H7 (cell line): Measurements from ENCODE around the gene HESX1. TPM values are rescaled to one million over a fixed set of nuclear protein-coding genes. Genes with fewer than 3 reads are reported as not detected.
A peak's percentile ranks its signal among the peaks of the same experiment; 100 is the strongest.

ENCODE experiments used
- DNase-seq: peaks from one replicate; pipeline ENCODE4 v3.0.0; 2012
- H3K27me3 ChIP-seq: 2 replicates; pipeline ENCODE4 v1.6.0; 2011; ENCODE audit warnings: mild to moderate bottlenecking, low read length; ENCODE audit not compliant: control insufficient read depth, insufficient read depth
- H3K36me3 ChIP-seq: replicated peaks from 2 replicates; pipeline ENCODE4 v1.5.1; 2011; ENCODE audit warnings: low read length; ENCODE audit not compliant: control insufficient read depth, insufficient read depth
- H3K4me3 ChIP-seq: 2 replicates; pipeline ENCODE4 v1.5.1; 2011; ENCODE audit warnings: low read depth, mild to moderate bottlenecking, control low read depth, low read length, moderate library complexity; ENCODE audit not compliant: insufficient read depth
- total RNA-seq: library from RNA; depleted of rRNA; stranded (reverse); fragments of >200 nt; shearing (Covaris generic); gene quantifications from 2 replicates; pipeline ENCODE4 v1.2.3, GENCODE V29; 2014

Gene HESX1
- total RNA-seq, 1 experiment from 2014 or later = 1.9 TPM

DNA sequence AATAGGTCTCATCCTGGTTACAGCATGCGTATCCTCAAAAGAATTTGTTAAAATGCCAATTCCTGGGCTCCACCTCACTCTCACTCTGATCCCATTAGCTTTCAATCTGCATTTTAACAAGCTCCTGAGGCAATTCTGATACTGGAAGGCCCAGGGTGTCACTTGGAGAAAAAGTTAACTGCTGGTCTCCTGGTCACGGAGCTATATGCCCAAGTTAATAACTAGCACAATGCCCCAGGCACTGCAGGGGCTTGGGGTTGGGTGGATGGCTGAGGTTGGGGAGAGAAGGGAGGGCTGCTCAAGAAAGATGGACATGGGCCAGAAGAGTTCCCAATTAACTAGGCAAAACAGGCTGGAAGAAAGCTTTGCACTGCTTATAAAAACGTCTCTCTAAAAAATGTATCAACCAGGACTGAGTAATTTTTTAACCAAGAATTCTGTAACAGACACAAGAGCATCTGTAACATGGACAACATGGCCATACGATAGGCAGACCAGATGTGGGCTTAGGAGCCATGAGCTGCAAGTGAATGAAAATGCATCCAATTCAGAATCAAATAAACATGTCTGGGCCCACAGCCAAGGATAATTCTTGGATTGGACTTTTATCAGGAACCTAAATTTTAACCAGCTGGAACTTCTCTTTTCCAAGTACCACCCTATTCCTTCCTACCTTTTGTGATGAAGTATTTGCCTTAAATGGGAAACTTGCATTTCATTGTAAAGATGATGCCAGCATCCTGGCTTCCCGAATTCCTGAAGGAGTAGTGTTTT, 38.8 kb downstream of the HESX1 start:
- H3K36me3 ChIP-seq = no peaks in the 10 kb centered on the region
- peaks cover 8% of the 10 kb centered on the region; the same call in 1 of the 2 replicates for H3K27me3 ChIP-seq
- no peak overlapping the region for H3K4me3 ChIP-seq
- DNase-seq = no peak

DNA sequence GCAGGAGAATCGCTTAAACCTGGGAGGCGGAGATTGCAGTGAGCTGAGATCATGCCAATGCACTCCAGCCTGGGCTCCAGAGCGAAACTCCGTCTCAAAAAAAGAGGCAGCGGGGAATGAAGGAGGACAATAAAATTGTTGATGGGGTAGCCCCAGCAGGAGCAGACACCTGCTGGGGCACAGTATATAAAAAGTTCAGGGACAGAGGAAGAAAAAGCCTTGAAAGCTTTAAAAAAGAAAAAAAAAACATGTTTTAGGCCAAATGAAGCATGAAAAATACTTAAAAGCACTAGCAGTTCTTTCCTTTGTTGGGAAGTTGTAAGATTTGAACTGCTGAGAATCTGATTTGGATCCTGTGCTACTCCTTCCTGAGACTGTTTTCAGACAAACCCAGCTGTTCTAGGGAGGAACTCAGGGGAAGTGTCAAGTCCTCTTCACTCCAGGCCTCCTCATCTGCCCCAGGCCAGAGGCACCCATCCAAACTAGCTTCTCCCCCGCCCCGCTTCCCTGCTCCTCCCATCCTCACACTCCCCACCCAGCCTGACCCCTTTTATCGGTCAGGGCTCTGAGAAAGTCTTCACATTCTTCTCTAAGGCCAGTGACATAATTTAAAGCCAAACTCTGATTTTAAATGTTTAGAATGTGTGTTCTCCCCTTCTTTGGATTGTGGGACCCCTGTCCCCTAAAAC, 39.6 kb downstream of the HESX1 start:
- Histone ChIP-seq H3K4me3 (no peak overlapping the region), H3K36me3 (no peaks in the 10 kb centered on the region), H3K27me3 (peaks cover 8% of the 10 kb centered on the region; the same call in 1 of the 2 replicates)
- peak; percentile 49 for DNase-seq

DNA sequence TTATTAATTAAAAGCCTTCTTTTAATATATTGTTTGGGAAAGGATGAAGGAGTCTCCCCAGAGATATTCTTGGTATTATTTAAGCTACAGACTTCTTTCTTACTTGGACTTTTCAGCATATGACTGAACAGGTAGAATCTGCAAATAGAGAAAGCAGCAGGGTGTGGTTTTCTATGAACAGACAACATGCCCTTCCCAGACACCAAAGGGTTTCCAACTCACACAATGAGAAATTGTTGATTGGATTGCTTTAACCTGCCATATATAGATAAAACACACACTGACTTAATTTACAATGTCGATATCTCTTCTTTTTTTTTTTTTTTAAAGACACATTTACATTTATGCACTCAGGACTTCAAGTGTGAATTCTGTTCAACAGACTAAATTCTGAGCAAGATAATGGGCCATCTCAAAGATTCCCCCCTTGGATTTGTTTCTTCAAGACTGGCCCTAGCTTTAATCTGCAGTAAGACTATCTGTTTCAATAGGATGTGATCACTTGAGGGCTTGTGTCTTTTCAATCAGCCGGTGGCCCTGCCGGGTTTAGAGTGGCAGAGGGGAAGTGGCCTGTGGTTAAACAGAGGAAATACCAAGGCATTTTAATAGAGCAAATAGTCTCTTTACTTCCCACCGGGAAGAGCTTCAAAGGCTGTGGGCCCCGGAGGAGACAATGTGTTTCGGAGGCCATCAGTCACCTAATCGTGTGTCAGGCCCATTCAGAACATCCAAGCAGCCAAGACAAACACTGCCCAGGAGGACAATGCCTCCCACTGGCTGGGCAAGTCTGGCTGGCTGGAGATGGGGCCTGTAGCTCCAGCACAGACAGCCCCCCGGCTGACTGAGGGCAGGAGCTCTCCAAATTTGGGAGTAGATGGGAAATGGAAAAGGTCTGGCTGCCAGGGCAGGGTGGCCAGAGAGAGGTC, 40.7 kb downstream of the HESX1 start:
- Histone ChIP-seq H3K4me3 (no peak overlapping the region), H3K27me3 (peaks cover 4% of the 10 kb centered on the region; the same call in 1 of the 2 replicates), H3K36me3 (no peaks in the 10 kb centered on the region)
- peak; percentile 39 for DNase-seq

DNA sequence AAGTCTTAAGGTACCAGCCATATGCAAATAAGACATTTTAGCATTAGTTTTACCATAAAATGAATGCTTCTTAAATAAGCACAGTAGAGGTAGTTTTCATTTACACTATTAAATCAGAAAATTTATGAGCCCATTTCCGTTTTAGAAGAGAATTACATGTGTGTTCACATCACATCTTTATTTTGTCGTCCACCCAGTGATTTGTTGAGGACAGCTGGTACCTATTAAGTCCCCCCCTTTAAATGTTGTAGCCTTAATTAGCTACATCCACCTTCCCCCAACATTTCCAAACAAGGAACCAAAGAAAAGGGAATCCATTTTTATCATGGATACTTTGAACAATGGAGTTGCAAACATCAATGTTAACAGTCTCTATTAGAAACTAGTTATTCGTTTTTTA, 41.5 kb downstream of the HESX1 start:
- DNase-seq = no peak
- Histone ChIP-seq H3K27me3 (peaks cover 3% of the 10 kb centered on the region; the same call in 1 of the 2 replicates), H3K4me3 (no peak overlapping the region), H3K36me3 (no peaks in the 10 kb centered on the region)

DNA sequence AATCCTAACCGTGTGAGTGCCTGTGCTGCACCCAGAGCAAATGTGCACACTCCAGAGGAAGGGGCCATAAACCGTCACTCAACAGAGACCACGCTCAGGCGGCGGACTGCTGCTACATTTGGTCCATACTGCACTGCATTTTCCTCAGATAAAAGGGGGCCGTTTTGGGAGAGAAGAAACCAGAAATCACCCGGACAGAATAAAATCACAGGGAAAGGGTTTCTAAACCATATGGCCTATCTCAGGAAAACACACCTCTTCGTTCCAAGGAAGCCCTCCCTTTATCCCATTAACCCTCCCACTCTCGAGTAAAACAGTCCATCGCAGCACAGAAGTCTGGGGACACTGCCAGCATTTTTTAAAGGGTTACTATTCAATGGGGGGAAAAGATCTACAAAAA, 42.2 kb downstream of the HESX1 start:
- H3K27me3 ChIP-seq = no peaks in the 10 kb centered on the region
- no peaks in the 10 kb centered on the region for H3K36me3 ChIP-seq
- no peak for DNase-seq
- no peak overlapping the region for H3K4me3 ChIP-seq

DNA sequence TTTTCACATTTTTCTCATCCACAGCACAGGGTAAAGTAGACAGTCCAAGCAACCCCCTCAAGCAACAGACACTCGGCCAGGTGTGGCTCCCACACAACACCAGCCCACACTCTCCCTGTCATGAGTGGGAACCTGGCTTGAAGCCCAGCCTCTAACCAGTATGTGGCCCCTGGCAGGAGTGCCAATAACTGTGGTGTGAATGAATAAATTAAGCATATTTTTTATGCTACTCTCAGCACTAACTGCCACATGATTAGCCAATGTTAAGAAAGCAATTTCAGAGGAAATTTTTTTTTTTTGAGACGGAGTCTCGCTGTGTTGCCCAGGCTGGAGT, 44.5 kb downstream of the HESX1 start:
- DNase-seq = no peak
- no peak overlapping the region for H3K4me3 ChIP-seq
- no peaks in the 10 kb centered on the region for H3K36me3 ChIP-seq
- no peaks in the 10 kb centered on the region for H3K27me3 ChIP-seq

DNA sequence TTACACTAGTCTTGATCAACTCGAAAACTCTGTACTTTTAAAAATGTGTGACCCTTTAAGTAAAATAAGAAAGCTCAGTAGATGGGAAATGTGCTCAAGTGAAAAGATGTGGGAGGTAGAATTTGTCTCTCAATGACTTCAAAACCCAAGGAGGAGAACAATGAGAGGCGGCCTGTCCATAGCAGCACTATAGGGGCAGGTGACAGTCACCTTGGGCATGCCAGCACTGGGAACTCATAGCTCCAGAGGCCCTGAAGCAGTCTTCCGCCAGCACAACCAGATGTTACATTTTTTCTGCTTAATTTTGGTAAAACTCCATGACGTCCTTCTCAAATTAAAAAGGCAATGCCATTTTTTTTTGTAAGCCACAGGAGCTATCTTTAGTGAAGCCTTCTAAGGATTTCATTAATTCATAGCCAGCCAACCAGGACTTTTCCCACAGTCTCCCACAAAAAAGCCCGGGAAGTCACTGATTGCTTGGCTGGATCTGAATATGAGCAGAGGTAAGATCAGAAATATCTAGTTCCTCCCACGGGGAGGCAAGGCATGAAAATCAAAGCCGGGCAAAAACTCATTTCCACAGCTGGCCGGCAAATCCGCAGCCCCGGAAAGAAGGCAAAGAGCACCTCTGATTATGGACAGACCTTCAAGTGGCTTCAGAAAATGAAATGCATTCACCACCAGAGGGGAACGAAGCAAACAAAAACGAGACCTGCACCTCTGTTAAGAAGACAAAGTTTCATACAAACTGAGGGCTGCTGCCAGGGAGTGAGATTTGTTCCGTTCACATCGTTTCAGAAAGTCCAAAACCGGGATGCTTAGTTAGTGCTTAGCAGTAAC, 45.1 kb downstream of the HESX1 start:
- DNase-seq = no peak
- H3K27me3 ChIP-seq = no peaks in the 10 kb centered on the region
- no peak overlapping the region for H3K4me3 ChIP-seq
- H3K36me3 ChIP-seq = no peaks in the 10 kb centered on the region

DNA sequence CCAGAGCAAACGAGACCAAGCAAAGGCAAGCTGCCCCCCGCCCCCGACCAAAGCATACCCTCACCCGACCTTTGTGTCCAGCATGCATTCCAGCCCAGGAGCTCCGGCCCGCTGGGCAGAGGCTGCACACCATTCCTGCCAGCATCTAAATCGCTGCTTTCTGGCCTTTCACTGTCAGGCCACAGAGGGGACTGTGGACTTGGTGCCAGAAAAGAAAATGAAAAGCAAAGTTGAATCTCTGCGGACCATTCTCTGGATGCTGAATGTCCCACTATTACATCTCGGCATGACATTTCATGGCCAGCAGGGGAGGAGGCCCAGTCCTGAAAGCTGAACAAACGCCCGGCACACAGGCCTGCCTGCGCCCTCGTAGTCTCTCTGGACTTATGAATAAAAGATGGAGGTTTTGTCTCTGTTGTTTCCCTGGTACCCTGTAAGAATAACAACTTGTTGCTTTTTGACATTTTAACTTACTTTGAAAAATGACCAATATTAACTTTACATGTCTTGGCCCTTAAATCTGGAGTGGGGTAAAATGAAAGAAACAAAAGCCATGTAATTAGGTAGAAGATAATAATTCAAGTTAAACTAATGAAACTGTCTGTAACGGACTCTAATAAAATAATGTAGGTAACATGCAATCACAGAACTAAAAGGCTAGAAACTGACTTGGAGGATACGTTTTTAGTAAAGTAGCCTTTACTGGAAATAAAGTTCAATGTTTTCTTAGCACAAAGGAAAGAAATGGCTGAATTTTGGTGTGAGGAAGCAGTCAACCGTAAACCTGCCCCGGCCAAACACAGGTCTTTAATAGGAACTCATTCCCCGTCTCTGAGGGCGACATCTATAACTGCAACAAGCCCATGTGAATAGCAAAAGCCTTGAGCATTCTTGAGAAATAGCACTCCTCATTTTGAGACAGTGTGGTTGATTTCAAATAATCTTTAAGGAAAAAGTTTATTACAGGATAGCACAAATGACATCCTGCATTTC, 47.3 kb downstream of the HESX1 start:
- no peak overlapping the region for H3K4me3 ChIP-seq
- H3K27me3 ChIP-seq = no peaks in the 10 kb centered on the region

DNA sequence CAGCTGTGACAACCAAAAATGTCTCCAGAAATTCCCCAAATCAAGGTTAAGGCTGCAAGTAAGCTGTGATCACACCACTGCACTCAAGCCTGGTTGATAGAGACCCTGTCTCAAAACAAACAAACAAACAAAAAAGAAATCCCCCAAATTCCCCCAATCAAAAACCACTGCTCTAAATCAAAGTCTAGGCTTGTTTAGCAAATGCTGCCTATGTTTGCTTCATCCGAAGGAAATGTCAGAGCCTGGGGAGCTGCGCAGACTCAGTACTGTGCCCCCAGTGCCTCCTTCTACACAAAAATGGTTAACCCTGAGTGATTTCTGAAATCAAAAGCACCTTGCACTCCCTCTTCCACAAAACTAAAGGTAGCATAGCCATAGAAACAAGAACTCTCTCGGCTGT, 48.0 kb downstream of the HESX1 start:
- Histone ChIP-seq H3K27me3 (no peaks in the 10 kb centered on the region), H3K36me3 (no peaks in the 10 kb centered on the region), H3K4me3 (no peak overlapping the region)
- no peak for DNase-seq

More for the DNA sequence above, 47.3 kb downstream of the HESX1 start:
- DNase-seq = peak; percentile 57
- no peaks in the 10 kb centered on the region for H3K36me3 ChIP-seq

DNA sequence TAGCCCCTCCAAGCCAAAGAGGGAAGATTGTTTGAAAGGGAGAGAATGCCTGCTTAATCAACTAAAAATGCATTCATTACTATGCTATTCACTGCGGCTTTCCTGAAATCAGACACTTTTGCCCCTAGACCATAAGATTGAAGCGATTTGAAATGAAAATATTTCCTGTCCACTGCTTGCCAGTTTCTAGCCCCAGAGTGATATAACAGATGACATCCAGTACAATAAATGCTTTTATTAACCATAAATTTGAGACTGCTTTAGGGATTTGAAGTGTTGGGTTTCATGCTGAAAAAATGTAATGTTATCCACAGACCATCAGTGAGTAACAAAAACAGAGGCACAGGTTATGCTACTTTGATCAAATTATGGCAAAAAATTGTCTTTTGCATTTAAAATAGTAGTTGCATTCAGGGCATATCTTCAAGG, 48.7 kb downstream of the HESX1 start:
- H3K27me3 ChIP-seq = no peaks in the 10 kb centered on the region
- H3K36me3 ChIP-seq = no peaks in the 10 kb centered on the region
- no peak for DNase-seq
- H3K4me3 ChIP-seq = no peak overlapping the region

DNA sequence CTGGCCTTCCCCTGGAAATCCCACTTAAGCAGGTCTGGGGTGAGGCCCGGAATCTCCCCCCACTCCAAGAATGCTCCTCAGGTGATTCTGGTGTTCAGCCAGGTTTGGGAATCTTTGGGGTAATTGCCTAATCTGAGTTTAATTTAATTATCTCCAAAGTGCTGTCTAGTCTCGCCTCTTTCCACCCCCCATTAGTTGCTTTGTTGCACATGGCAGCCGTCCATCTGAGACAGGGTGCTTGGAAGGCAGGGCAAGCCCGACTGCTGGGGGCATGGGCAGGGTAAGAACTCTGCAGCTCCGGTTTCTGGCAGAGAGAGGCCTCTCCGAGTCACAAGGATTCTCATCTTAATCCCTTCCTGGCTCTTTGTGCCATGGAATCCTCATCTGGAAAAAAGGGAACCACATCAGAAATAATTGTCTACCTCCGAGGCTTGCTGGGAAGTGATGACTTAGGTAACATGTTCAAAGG, 49.6 kb downstream of the HESX1 start:
- Histone ChIP-seq H3K27me3 (no peaks in the 10 kb centered on the region), H3K36me3 (no peaks in the 10 kb centered on the region), H3K4me3 (no peak overlapping the region)
- DNase-seq = no peak
